Measurements from ENCODE around the gene LMAN2. TPM values are rescaled to one million over a fixed set of nuclear protein-coding genes. Genes with fewer than 3 reads are reported as not detected.

LMAN2 gene
- total and polyA plus RNA-seq, 2 experiments from 2014 or later: 163 to 261 TPM

- no peak for TF ChIP-seq CTCF (IDR thresholded peaks at IDR 0.05; ENCODE audit: low read depth, low read length)
- H3K27me3 ChIP-seq: no peaks in the 10 kb centered on the region
- H3K27ac ChIP-seq: peak overlapping the region; percentile 55
- DNase-seq (ENCODE audit: low read depth in 1 of 2, low spot score in 1 of 2): no peak
- peak overlapping the region; percentile 76 for H3K4me3 ChIP-seq
- H3K9me3 ChIP-seq (ENCODE audit: low read depth): no peaks in the 10 kb centered on the region
- peaks cover 6% of the 10 kb centered on the region for H3K4me1 ChIP-seq (ENCODE audit: low read depth)
- peaks cover 18% of the 10 kb centered on the region for H3K36me3 ChIP-seq
These were observed 46.9 kb downstream of the LMAN2 start for GRCh38 chr5:177304392-177305119.

- Histone ChIP-seq H3K4me3 (peak overlapping the region; percentile 76), H3K36me3 (peaks cover 18% of the 10 kb centered on the region), H3K27ac (peak overlapping the region; percentile 55), H3K4me1 (ENCODE audit: low read depth) (peaks cover 6% of the 10 kb centered on the region), H3K9me3 (ENCODE audit: low read depth) (no peaks in the 10 kb centered on the region), H3K27me3 (no peaks in the 10 kb centered on the region)
- peak in 1 of 2 donors; percentile 25 for DNase-seq (ENCODE audit: low read depth in 1 of 2, low spot score in 1 of 2)
- TF ChIP-seq CTCF (IDR thresholded peaks at IDR 0.05; ENCODE audit: low read depth, low read length): no peak
These were observed 47.5 kb downstream of the LMAN2 start for GRCh38 chr5:177303925-177304391.

- Histone ChIP-seq H3K36me3 (peaks cover 18% of the 10 kb centered on the region), H3K4me3 (peak within 1 kb of the TSS; percentile 76), H3K9me3 (ENCODE audit: low read depth) (no peaks in the 10 kb centered on the region), H3K27me3 (no peaks in the 10 kb centered on the region), H3K4me1 (ENCODE audit: low read depth) (peaks cover 6% of the 10 kb centered on the region), H3K27ac (peak within 1 kb of the TSS; percentile 55)
- TF ChIP-seq CTCF (IDR thresholded peaks at IDR 0.05; ENCODE audit: low read depth, low read length): peak; percentile 40
- peak; percentile 86 to 94 for DNase-seq (ENCODE audit: low read depth in 1 of 2, low spot score in 1 of 2)
These were observed 48.1 kb downstream of the LMAN2 start, which contains the start of the genes PRELID1 and RAB24 for GRCh38 chr5:177303121-177303924. TSS of gene PRELID1 (plus strand) at chr5:177303799. CDS start at chr5:177303986, 187 bp downstream. TSS of gene RAB24 (minus strand) at chr5:177303719. CDS start at chr5:177303288, 431 bp downstream.

- H3K27me3 ChIP-seq: no peaks in the 10 kb centered on the region
- peak overlapping the region; percentile 76 for H3K4me3 ChIP-seq
- H3K36me3 ChIP-seq: peaks cover 18% of the 10 kb centered on the region
- peaks cover 6% of the 10 kb centered on the region for H3K4me1 ChIP-seq (ENCODE audit: low read depth)
- DNase-seq (ENCODE audit: low read depth in 1 of 2, low spot score in 1 of 2): peak in 1 of 2 donors; percentile 22
- no peaks in the 10 kb centered on the region for H3K9me3 ChIP-seq (ENCODE audit: low read depth)
- peak overlapping the region; percentile 42 for H3K27ac ChIP-seq
- peak; percentile 23 for TF ChIP-seq CTCF (IDR thresholded peaks at IDR 0.05; ENCODE audit: low read depth, low read length)
These were observed 48.9 kb downstream of the LMAN2 start for GRCh38 chr5:177302354-177303110.
